SK-N-MC (cell line): ENCODE results near the gene SCAF8.

ENCODE experiments used
- EZH2 ChIP-seq: fragments of 200-600 bp; sonication (generic); IDR thresholded peaks from one replicate; pipeline ENCODE4 v1.6.1; 2017; ENCODE audit warnings: antibody characterized with exemption
- POLR2AphosphoS5 ChIP-seq: IDR thresholded peaks from 2 replicates; pipeline ENCODE4 v1.6.1; 2012; ENCODE audit warnings: mild to moderate bottlenecking, low read depth, low read length, borderline replicate concordance

GRCh38 chr6:154752022-154752421 lies 18.8 kb downstream of the SCAF8 start:
- no peak for TF ChIP-seq EZH2
- TF ChIP-seq POLR2AphosphoS5 = no peak
